ENCODE measurements around the gene SNAPC1. TPM values are rescaled to one million over a fixed set of nuclear protein-coding genes. Genes with fewer than 3 reads are reported as not detected.

SNAPC1 gene
- total RNA-seq, 4 donors from 2014 or later = 2.0 to 3.7 (median 3.0) TPM

GRCh38 chr14:61764342-61765122 is 2.3 kb downstream of the SNAPC1 start:
- H3K27ac ChIP-seq = peak overlapping the region; percentile 88 to 95 (median 89)
- H3K9me3 ChIP-seq = no peaks in the 10 kb centered on the region
- ATAC-seq (no peak), DNase-seq (no peak)
- intact Hi-C loops (cut with DNase I; ENCODE audit: low total_unique reads) (no loop called here), in situ Hi-C loops (cut with MboI; ENCODE audit: low sequenced_read_pairs in 4 of 4) (no loop called here)
- no peak for TF ChIP-seq CTCF (IDR thresholded peaks at IDR 0.05 in 4 of 5, conservative IDR thresholded peaks at IDR 0.05 in 1 of 5)
- no peak for TF ChIP-seq POLR2A (IDR thresholded peaks at IDR 0.05)
- H3K4me1 ChIP-seq = peaks cover 38 to 46% of the 10 kb centered on the region in 2 donors
- H3K36me3 ChIP-seq = peaks cover 0 to 13% of the 10 kb centered on the region in 2 donors
- no peaks in the 10 kb centered on the region for H3K27me3 ChIP-seq
- H3K4me3 ChIP-seq = peak overlapping the region in 1 of 4 donors; percentile 2

GRCh38 chr14:61765225-61765943 is 3.2 kb downstream of the SNAPC1 start:
- peaks cover 38 to 46% of the 10 kb centered on the region in 2 donors for H3K4me1 ChIP-seq
- H3K9me3 ChIP-seq = no peaks in the 10 kb centered on the region
- intact Hi-C loops (cut with DNase I; ENCODE audit: low total_unique reads) = no loop called here
- no peak overlapping the region for H3K4me3 ChIP-seq
- H3K27me3 ChIP-seq = no peaks in the 10 kb centered on the region
- peak overlapping the region; percentile 88 to 95 (median 89) for H3K27ac ChIP-seq
- DNase-seq (no peak), ATAC-seq (no peak)
- in situ Hi-C loops (cut with MboI; ENCODE audit: low sequenced_read_pairs in 4 of 4) = no loop called here
- TF ChIP-seq CTCF (IDR thresholded peaks at IDR 0.05 in 4 of 5, conservative IDR thresholded peaks at IDR 0.05 in 1 of 5) (no peak), POLR2A (IDR thresholded peaks at IDR 0.05) (no peak)
- H3K36me3 ChIP-seq = peaks cover 0 to 21% of the 10 kb centered on the region in 2 donors

- Histone ChIP-seq H3K9me3 (no peaks in the 10 kb centered on the region), H3K27ac (peak overlapping the region; percentile 88 to 95 (median 89)), H3K36me3 (peaks cover 0 to 27% of the 10 kb centered on the region in 2 donors), H3K4me1 (peaks cover 38 to 46% of the 10 kb centered on the region in 2 donors), H3K27me3 (no peaks in the 10 kb centered on the region), H3K4me3 (no peak overlapping the region)
- intact Hi-C loops (cut with DNase I; ENCODE audit: low total_unique reads) (no loop called here), in situ Hi-C loops (cut with MboI; ENCODE audit: low sequenced_read_pairs in 4 of 4) (no loop called here)
- no peak for ATAC-seq
- TF ChIP-seq CTCF (IDR thresholded peaks at IDR 0.05 in 4 of 5, conservative IDR thresholded peaks at IDR 0.05 in 1 of 5) (no peak), POLR2A (IDR thresholded peaks at IDR 0.05) (no peak)
- DNase-seq = no peak
These were observed 3.9 kb downstream of the SNAPC1 start for GRCh38 chr14:61766151-61766550.

- no peaks in the 10 kb centered on the region for H3K9me3 ChIP-seq
- H3K36me3 ChIP-seq = peaks cover 0 to 27% of the 10 kb centered on the region in 2 donors
- H3K27me3 ChIP-seq = no peaks in the 10 kb centered on the region
- in situ Hi-C loops (cut with MboI; ENCODE audit: low sequenced_read_pairs in 4 of 4) (no loop called here), intact Hi-C loops (cut with DNase I; ENCODE audit: low total_unique reads) (no loop called here)
- no peak for TF ChIP-seq POLR2A (IDR thresholded peaks at IDR 0.05)
- DNase-seq (no peak), ATAC-seq (no peak)
- no peak overlapping the region for H3K27ac ChIP-seq
- no peak overlapping the region for H3K4me3 ChIP-seq
- peaks cover 35 to 39% of the 10 kb centered on the region in 2 donors for H3K4me1 ChIP-seq
These were observed 6.0 kb downstream of the SNAPC1 start for GRCh38 chr14:61768240-61768639.

GRCh38 chr14:61769893-61770292 is 7.7 kb downstream of the SNAPC1 start:
- DNase-seq (no peak), ATAC-seq (no peak)
- H3K27me3 ChIP-seq = no peaks in the 10 kb centered on the region
- peaks cover 0 to 27% of the 10 kb centered on the region in 2 donors for H3K36me3 ChIP-seq
- in situ Hi-C loops (cut with MboI; ENCODE audit: low sequenced_read_pairs in 4 of 4) = no loop called here
- H3K4me3 ChIP-seq = no peak overlapping the region
- peaks cover 19 to 22% of the 10 kb centered on the region in 2 donors for H3K4me1 ChIP-seq
- intact Hi-C loops (cut with DNase I; ENCODE audit: low total_unique reads) = no loop called here
- no peak overlapping the region for H3K27ac ChIP-seq
- TF ChIP-seq POLR2A (IDR thresholded peaks at IDR 0.05) (no peak), CTCF (IDR thresholded peaks at IDR 0.05 in 4 of 5, conservative IDR thresholded peaks at IDR 0.05 in 1 of 5) (no peak)
- H3K9me3 ChIP-seq = no peaks in the 10 kb centered on the region
